H1 (cell line): ENCODE results near the gene ENDOD1. TPM values are rescaled to one million over a fixed set of nuclear protein-coding genes. Genes with fewer than 3 reads are reported as not detected.

ENCODE experiments used
- CTCF ChIA-PET: fragments of 300-600 bp; sonication (Branson Sonifier 250); formaldehyde crosslinking; loops from one replicate; lab custom pipeline; 2021; ENCODE audit not compliant: partially characterized antibody; lab: Charles Lee
- POLR2A ChIA-PET: fragments of 300-600 bp; sonication (Branson Sonifier 250); formaldehyde crosslinking; loops from one replicate; lab custom pipeline; 2021; ENCODE audit warnings: inconsistent platforms; ENCODE audit not compliant: partially characterized antibody; lab: Charles Lee
- DNase-seq, 2 experiments: peaks; one replicate each; pipeline versions ENCODE4 v3.0.0 to v3.0.0-alpha.2; 2010 to 2022; ENCODE audit warnings: low spot score in 2 of 2, low read depth in 1 of 2, mixed read lengths in 1 of 2
- FAIRE-seq: peaks from 2 replicates; lab custom pipeline; 2011; peaks lifted over from hg19 to GRCh38; lab: Jason Lieb, UNC
- H2AFZ ChIP-seq: 2 replicates; pipeline ENCODE4 v1.8.1; 2012; ENCODE audit warnings: low read length, inconsistent platforms
- H2AK5ac ChIP-seq: 2 replicates; pipeline ENCODE4 v1.6.1; 2013; ENCODE audit warnings: low read depth, low read length
- H2BK120ac ChIP-seq: replicated peaks from 2 replicates; pipeline ENCODE3; 2013; ENCODE audit warnings: low read depth, low read length, inconsistent platforms
- H2BK12ac ChIP-seq: 2 replicates; pipeline ENCODE4 v1.6.1; 2013; ENCODE audit warnings: low read depth, low read length
- H2BK15ac ChIP-seq: 2 replicates; pipeline ENCODE4 v1.6.1; 2013; ENCODE audit warnings: low read length
- H2BK20ac ChIP-seq: 2 replicates; pipeline ENCODE4 v1.6.1; 2013; ENCODE audit warnings: low read length
- H2BK5ac ChIP-seq: 2 replicates; pipeline ENCODE4 v1.6.1; 2013; ENCODE audit warnings: low read depth, low read length
- H3K14ac ChIP-seq: 2 replicates; pipeline ENCODE4 v1.6.1; 2013; ENCODE audit warnings: inconsistent platforms; ENCODE audit not compliant: insufficient read length
- H3K18ac ChIP-seq: 2 replicates; pipeline ENCODE4 v1.6.1; 2013; ENCODE audit warnings: low read length; ENCODE audit errors: extremely low read depth
- H3K23ac ChIP-seq: 2 replicates; pipeline ENCODE4 v1.6.1; 2013; ENCODE audit warnings: inconsistent platforms; ENCODE audit not compliant: insufficient read length
- H3K23me2 ChIP-seq: 2 replicates; pipeline ENCODE4 v1.6.1; 2013; ENCODE audit warnings: low read depth, low read length
- H3K27ac ChIP-seq: 2 replicates; pipeline ENCODE4 v1.6.1; 2011; ENCODE audit warnings: low read depth, low read length, inconsistent platforms
- H3K27me3 ChIP-seq, 4 experiments: replicated peaks in 1 of 4; 1 replicate in 1 of 4; 2 replicates in 3 of 4; pipeline versions ENCODE4 v1.6.1 to v1.8.1; 2011 to 2013; ENCODE audit warnings: low read length in 3 of 4, mild to moderate bottlenecking in 3 of 4, inconsistent platforms in 2 of 4, mixed read lengths in 2 of 4, moderate library complexity in 1 of 4; ENCODE audit not compliant: control insufficient read depth in 3 of 4, insufficient read depth in 3 of 4; ENCODE audit errors: extremely low read depth in 1 of 4
- H3K36me3 ChIP-seq, 4 experiments: 2 replicates each; pipeline versions ENCODE4 v1.6.1 to v1.8.1; 2011 to 2013; ENCODE audit warnings: mild to moderate bottlenecking in 4 of 4, low read length in 3 of 4, moderate library complexity in 2 of 4, control low read depth in 1 of 4, inconsistent platforms in 1 of 4; ENCODE audit not compliant: insufficient read depth in 4 of 4, control insufficient read depth in 2 of 4
- H3K4ac ChIP-seq: replicated peaks from 2 replicates; pipeline ENCODE3; 2013; ENCODE audit warnings: low read length, low read depth, mixed read lengths, inconsistent platforms; ENCODE audit not compliant: insufficient read length
- H3K4me1 ChIP-seq, 4 experiments: replicated peaks in 1 of 4; 1 replicate in 1 of 4; 2 replicates in 3 of 4; pipeline versions ENCODE4 v1.6.1 to v1.8.1; 2011 to 2013; ENCODE audit warnings: low read length in 3 of 4, inconsistent platforms in 2 of 4, mixed read lengths in 1 of 4; ENCODE audit not compliant: insufficient read depth in 4 of 4, control insufficient read depth in 3 of 4
- H3K4me2 ChIP-seq, 2 experiments: 2 replicates each; pipeline versions ENCODE4 v1.6.1 to v1.8.1; 2011 to 2013; ENCODE audit warnings: low read depth in 2 of 2, low read length in 2 of 2, control low read depth in 1 of 2, inconsistent platforms in 1 of 2, mild to moderate bottlenecking in 1 of 2; ENCODE audit not compliant: insufficient read depth in 1 of 2
- H3K4me3 ChIP-seq, 4 experiments: fragments of 200-600, 300-600 bp in 1 of 4; sonication (generic), shearing (Covaris generic), sonication (Bioruptor Twin) in 1 of 4; 2 replicates each; pipeline versions ENCODE4 v1.5.1 to v1.8.1; 2011 to 2016; ENCODE audit warnings: low read length in 4 of 4, low read depth in 3 of 4, control low read depth in 2 of 4, inconsistent platforms in 2 of 4, mild to moderate bottlenecking in 2 of 4, mixed read lengths in 1 of 4, moderate library complexity in 1 of 4; ENCODE audit not compliant: insufficient read depth in 2 of 4; ENCODE audit errors: extremely low read depth in 1 of 4
- H3K56ac ChIP-seq: replicated peaks from 2 replicates; pipeline ENCODE3; 2013; ENCODE audit warnings: low read depth, mild to moderate bottlenecking, mixed read lengths, low read length, inconsistent platforms; ENCODE audit not compliant: insufficient read length
- H3K79me1 ChIP-seq: 2 replicates; pipeline ENCODE4 v1.6.1; 2013; ENCODE audit warnings: low read depth, low read length, control low read depth
- H3K79me2 ChIP-seq, 2 experiments: 2 replicates each; pipeline versions ENCODE4 v1.6.1 to v1.8.1; 2012 to 2013; ENCODE audit warnings: low read length in 2 of 2, mild to moderate bottlenecking in 2 of 2, inconsistent platforms in 1 of 2; ENCODE audit not compliant: insufficient read depth in 2 of 2, control insufficient read depth in 1 of 2
- H3K9ac ChIP-seq, 4 experiments: replicated peaks in 1 of 4; 1 replicate in 1 of 4; 2 replicates in 3 of 4; pipeline versions ENCODE4 v1.6.1 to v1.8.1; 2011 to 2013; ENCODE audit warnings: low read depth in 3 of 4, low read length in 3 of 4, control low read depth in 2 of 4, mild to moderate bottlenecking in 2 of 4, moderate library complexity in 2 of 4, inconsistent platforms in 1 of 4; ENCODE audit errors: extremely low read depth in 1 of 4
- H3K9me3 ChIP-seq, 2 experiments: 2 replicates each; pipeline versions ENCODE4 v1.6.1 to v1.8.1; 2012 to 2013; ENCODE audit warnings: mild to moderate bottlenecking in 2 of 2, moderate library complexity in 2 of 2, control low read depth in 1 of 2, inconsistent platforms in 1 of 2, low read depth in 1 of 2, low read length in 1 of 2, mixed read lengths in 1 of 2; ENCODE audit not compliant: insufficient read depth in 2 of 2
- H4K20me1 ChIP-seq, 2 experiments: replicated peaks in 1 of 2; 2 replicates each; pipeline versions ENCODE3 to v1.8.1; 2011 to 2013; ENCODE audit warnings: inconsistent platforms in 2 of 2, low read length in 2 of 2, mild to moderate bottlenecking in 1 of 2; ENCODE audit not compliant: insufficient read depth in 2 of 2, control insufficient read depth in 1 of 2
- H4K5ac ChIP-seq: 2 replicates; pipeline ENCODE4 v1.6.1; 2013; ENCODE audit warnings: low read length, low read depth, mixed read lengths, inconsistent platforms; ENCODE audit not compliant: insufficient read length
- H4K8ac ChIP-seq: 2 replicates; pipeline ENCODE4 v1.8.0; 2013; ENCODE audit warnings: mild to moderate bottlenecking, moderate library complexity, low read length, inconsistent platforms; ENCODE audit not compliant: insufficient read depth; ENCODE audit errors: extremely low read depth
- H4K91ac ChIP-seq: replicated peaks from 2 replicates; pipeline ENCODE3; 2013; ENCODE audit warnings: low read length, mixed read lengths, inconsistent platforms; ENCODE audit not compliant: insufficient read length
- BACH1 ChIP-seq: IDR thresholded peaks from 2 replicates; pipeline ENCODE4 v1.6.1; 2012; ENCODE audit warnings: low read length, improper control_type of control experiment
- CEBPB ChIP-seq: IDR thresholded peaks from 2 replicates; pipeline ENCODE4 v1.6.1; 2012; ENCODE audit warnings: low read depth, low read length
- CHD2 ChIP-seq: IDR thresholded peaks from 2 replicates; pipeline ENCODE4 v1.6.1; 2012; ENCODE audit warnings: low read length, improper control_type of control experiment
- EGR1 ChIP-seq: IDR thresholded peaks from 2 replicates; pipeline ENCODE4 v1.6.1; 2011; ENCODE audit warnings: low read depth, low read length, borderline replicate concordance
- EZH2 ChIP-seq: fragments of 200-600 bp; sonication (generic); IDR thresholded peaks from 2 replicates; pipeline ENCODE4 v1.7.1; 2012; ENCODE audit warnings: low read depth, mild to moderate bottlenecking, moderate library complexity, low read length, inconsistent platforms; ENCODE audit not compliant: severe bottlenecking
- GTF2F1 ChIP-seq: IDR thresholded peaks from 2 replicates; pipeline ENCODE4 v1.6.1; 2012; ENCODE audit warnings: low read depth, low read length, improper control_type of control experiment, borderline replicate concordance
- JUND ChIP-seq: IDR thresholded peaks from 2 replicates; pipeline ENCODE4 v1.6.1; 2011; ENCODE audit warnings: mild to moderate bottlenecking, improper control_type of control experiment, low read length
- RBBP5 ChIP-seq: IDR thresholded peaks from 2 replicates; pipeline ENCODE4 v1.7.1; 2012; ENCODE audit warnings: low read depth, mild to moderate bottlenecking, inconsistent platforms, low read length, moderate library complexity, borderline replicate concordance
- SAP30 ChIP-seq: fragments of 300-600 bp; sonication (generic); IDR thresholded peaks from 2 replicates; pipeline ENCODE4 v1.7.1; 2012; ENCODE audit warnings: low read length, moderate library complexity, mild to moderate bottlenecking, inconsistent platforms; ENCODE audit not compliant: insufficient read depth, insufficient replicate concordance
- SIX5 ChIP-seq: IDR thresholded peaks from 2 replicates; pipeline ENCODE4 v1.6.1; 2011; ENCODE audit warnings: mild to moderate bottlenecking, low read depth, low read length
- SP4 ChIP-seq: IDR thresholded peaks from 2 replicates; pipeline ENCODE4 v1.6.1; 2012; ENCODE audit warnings: low read length, inconsistent platforms
- TAF7 ChIP-seq: optimal IDR thresholded peaks from 2 replicates; pipeline ENCODE3; 2011; ENCODE audit warnings: low read depth, mild to moderate bottlenecking, inconsistent platforms, low read length, moderate library complexity, borderline replicate concordance
- WGBS, 2 experiments: shearing (Covaris generic) in 1 of 2; methylation state at CpG; one replicate each; pipeline versions ENCODE4 v1.1.6 to v1.1.7; 2013 to 2015; ENCODE audit warnings: low lambda C conversion rate in 2 of 2, mixed read lengths in 2 of 2, inconsistent platforms in 1 of 2, low coverage in 1 of 2, missing lambda C conversion rate in 1 of 2; ENCODE audit not compliant: insufficient replicate concordance in 2 of 2, insufficient coverage in 1 of 2, insufficient read length in 1 of 2; ENCODE audit errors: extremely low coverage in 1 of 2, missing lambda C conversion rate in 1 of 2; 5-methylcytosine and 5-hydroxymethylcytosine counted together
- polyA plus RNA-seq, 7 experiments: library from polyadenylated mRNA; depleted of rRNA in 3 of 7; stranded (reverse) in 5 of 7; unstranded in 2 of 7; fragments of >200 nt in 5 of 7; fragments of 200-250 nt in 2 of 7; gene quantifications; 1 replicate in 5 of 7; 2 replicates in 1 of 7; 4 replicates in 1 of 7; pipeline versions ENCODE4 v1.2.1 to v1.2.3, GENCODE V29; 2011 to 2013; ENCODE audit warnings: missing spikeins in 2 of 7, mixed read lengths in 2 of 7
- total RNA-seq: library from RNA; stranded (reverse); fragmentation: NEBNext Ultra II Directional; extraction: Animal tissue kit (Norgen Biotek cat#: 25700); gene quantifications from 2 replicates; pipeline ENCODE4 v1.2.1, GENCODE V29; 2021
- TF ChIP-seq, protein P1 (sequence below): IDR thresholded peaks from 2 replicates; pipeline ENCODE4 v1.6.1; 2012; ENCODE audit warnings: inconsistent platforms

The ENDOD1 gene
- total and polyA plus RNA-seq, 2 of the 8 experiments (the other 6 are each of a cell fraction or from before 2014, with no cell fraction given): 1.2 to 2.5 TPM

DNA sequence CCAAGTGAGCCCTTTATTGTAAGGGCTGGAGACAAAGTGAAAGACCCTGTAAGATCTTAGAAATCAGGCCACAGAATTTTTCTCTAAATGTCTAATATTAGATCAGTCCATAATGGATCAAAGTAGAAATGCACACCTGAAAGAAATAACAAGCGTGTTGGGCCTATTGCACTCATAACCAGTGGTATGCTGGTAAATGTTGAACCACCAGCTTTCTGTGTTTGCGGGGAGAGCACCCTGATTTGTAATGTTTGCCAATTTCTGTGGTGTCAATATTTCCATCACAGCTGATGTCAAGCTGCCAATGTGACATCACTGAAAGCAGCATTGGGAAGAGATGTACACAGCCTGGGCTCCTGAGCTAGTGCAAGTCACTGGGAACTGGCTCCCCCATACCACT lies 46.2 kb downstream of the ENDOD1 start:
- no peaks in the 10 kb centered on the region for H3K79me1 ChIP-seq
- no peaks in the 10 kb centered on the region for H3K23me2 ChIP-seq
- H3K14ac ChIP-seq: no peak overlapping the region
- no peak overlapping the region for H2BK120ac ChIP-seq
- no peak overlapping the region for H2BK20ac ChIP-seq
- ChIA-PET CTCF (interaction anchor here (1.4 to 3.0 kb wide), 2 partner anchors 28 to 43 kb away, joined by 6 to 11 read pairs; no protein-coding TSS in a partner anchor), POLR2A (interaction anchor here (0.6 to 1.4 kb wide), 3 partner anchors 27 to 68 kb away, joined by 3 to 4 read pairs (median 3); no protein-coding TSS in a partner anchor)
- no peak overlapping the region for H3K56ac ChIP-seq
- no peaks in the 10 kb centered on the region; a peak in 1 of 7 replicates for H3K27me3 ChIP-seq
- H3K79me2 ChIP-seq: no peaks in the 10 kb centered on the region
- H2AK5ac ChIP-seq: no peak overlapping the region
- no peak for FAIRE-seq
- H4K8ac ChIP-seq: no peak overlapping the region
- no peak overlapping the region for H3K9ac ChIP-seq
- H3K9me3 ChIP-seq: no peaks in the 10 kb centered on the region
- no peak overlapping the region for H4K91ac ChIP-seq
- DNase-seq: no peak
- 87% methylated on average over 2 of the region's 2 CpGs; no CpG with 5 or more reads in 1 of the 2 experiments for WGBS, 2 experiments
- H3K18ac ChIP-seq: no peak overlapping the region
- no peak overlapping the region for H4K5ac ChIP-seq
- H2BK12ac ChIP-seq: no peak overlapping the region
- no peak overlapping the region for H2BK15ac ChIP-seq
- no peak overlapping the region for H2BK5ac ChIP-seq
- H3K27ac ChIP-seq: no peak overlapping the region
- H3K4me1 ChIP-seq: no peaks in the 10 kb centered on the region
- no peak overlapping the region for H3K4me3 ChIP-seq
- no peak overlapping the region for H3K23ac ChIP-seq
- H3K4me2 ChIP-seq: no peak overlapping the region
- no peaks in the 10 kb centered on the region for H3K36me3 ChIP-seq
- peaks cover 0 to 2% of the 10 kb centered on the region in 2 experiments for H4K20me1 ChIP-seq
- no peak overlapping the region for H2AFZ ChIP-seq
- H3K4ac ChIP-seq: no peak overlapping the region
- TF ChIP-seq, protein P1, sequence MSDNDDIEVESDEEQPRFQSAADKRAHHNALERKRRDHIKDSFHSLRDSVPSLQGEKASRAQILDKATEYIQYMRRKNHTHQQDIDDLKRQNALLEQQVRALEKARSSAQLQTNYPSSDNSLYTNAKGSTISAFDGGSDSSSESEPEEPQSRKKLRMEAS: no peak
- TF ChIP-seq EGR1 (no peak), RBBP5 (no peak), SIX5 (no peak), TAF7 (no peak), EZH2 (no peak), SP4 (no peak), SAP30 (no peak), CEBPB (no peak), BACH1 (no peak), CHD2 (no peak), GTF2F1 (no peak), JUND (no peak)
